Measurements from ENCODE around the gene CFB. TPM values are rescaled to one million over a fixed set of nuclear protein-coding genes. Genes with fewer than 3 reads are reported as not detected.

Gene CFB
- total and polyA plus RNA-seq, 9 of the 15 experiments (the other 6 are each of a cell fraction or from before 2014, with no cell fraction given): 0.08 to 0.91 (median 0.22) TPM; not detected in 4

- TF ChIP-seq ZNF668 (CRISPR knock-in tag; IDR thresholded peaks at IDR 0.05) (peak; percentile 63; the same call in 1 of the 2 replicates), SNRNP70 (optimal IDR thresholded peaks at IDR 0.05; ENCODE audit: low read depth, low read length) (no peak), ZNF764 (CRISPR knock-in tag; IDR thresholded peaks at IDR 0.05; ENCODE audit: low read depth) (no peak), HMBOX1 (IDR thresholded peaks at IDR 0.05) (peak; percentile 44; the same call in 1 of the 2 replicates), ARID3B (CRISPR knock-in tag; IDR thresholded peaks at IDR 0.05; ENCODE audit: borderline replicate concordance) (no peak), RFX1 (IDR thresholded peaks at IDR 0.05) (no peak), KLF16 (IDR thresholded peaks at IDR 0.05) (no peak), THRB (CRISPR knock-in tag; conservative IDR thresholded peaks at IDR 0.05) (peak; percentile 97), HMG20B (CRISPR knock-in tag; IDR thresholded peaks at IDR 0.05) (no peak), U2AF1 (optimal IDR thresholded peaks at IDR 0.05; ENCODE audit: low read depth, low read length) (no peak), ZNF174 (CRISPR knock-in tag; IDR thresholded peaks at IDR 0.05) (no peak), CHD2 (IDR thresholded peaks at IDR 0.05; ENCODE audit: low read depth, low read length) (no peak), ZBED1 (IDR thresholded peaks at IDR 0.05) (no peak), DLX4 (CRISPR knock-in tag; IDR thresholded peaks at IDR 0.05) (no peak), VEZF1 (CRISPR knock-in tag; IDR thresholded peaks at IDR 0.05) (no peak), LCOR (CRISPR knock-in tag; IDR thresholded peaks at IDR 0.05) (peak; percentile 90), SMARCB1 (IDR thresholded peaks at IDR 0.05; ENCODE audit: insufficient read length, low read depth) (no peak), POLR3A (IDR thresholded peaks at IDR 0.05; ENCODE audit: borderline replicate concordance, extremely low read depth, insufficient read depth, insufficient read length) (no peak), GABPB1 (CRISPR knock-in tag; IDR thresholded peaks at IDR 0.05) (no peak), MLLT1 (IDR thresholded peaks at IDR 0.05) (peak; percentile 28 to 74; a peak in 2 of 4 replicates)
Observed at GRCh38 chr6:31972709-31973350, 26.9 kb downstream of the CFB start (continued).
